SU-DHL-6 (cell line): ENCODE data around the gene NUP205.

Source experiments
- EZH2phosphoT487 ChIP-seq: fragments of 200-600 bp; sonication (generic), shearing (Covaris generic); conservative IDR thresholded peaks from 2 replicates; pipeline ENCODE4 v1.6.1; 2018; ENCODE audit warnings: mild to moderate bottlenecking, antibody characterized with exemption, low read length, moderate library complexity, mixed read lengths
- TF ChIP-seq, protein P1 (sequence below): fragments of 200-600 bp; sonication (generic); IDR thresholded peaks from one replicate; pipeline ENCODE4 v1.5.1; 2017; ENCODE audit warnings: antibody characterized with exemption, mild to moderate bottlenecking, low read length, moderate library complexity; ENCODE audit not compliant: insufficient read depth, poor library complexity, severe bottlenecking

DNA sequence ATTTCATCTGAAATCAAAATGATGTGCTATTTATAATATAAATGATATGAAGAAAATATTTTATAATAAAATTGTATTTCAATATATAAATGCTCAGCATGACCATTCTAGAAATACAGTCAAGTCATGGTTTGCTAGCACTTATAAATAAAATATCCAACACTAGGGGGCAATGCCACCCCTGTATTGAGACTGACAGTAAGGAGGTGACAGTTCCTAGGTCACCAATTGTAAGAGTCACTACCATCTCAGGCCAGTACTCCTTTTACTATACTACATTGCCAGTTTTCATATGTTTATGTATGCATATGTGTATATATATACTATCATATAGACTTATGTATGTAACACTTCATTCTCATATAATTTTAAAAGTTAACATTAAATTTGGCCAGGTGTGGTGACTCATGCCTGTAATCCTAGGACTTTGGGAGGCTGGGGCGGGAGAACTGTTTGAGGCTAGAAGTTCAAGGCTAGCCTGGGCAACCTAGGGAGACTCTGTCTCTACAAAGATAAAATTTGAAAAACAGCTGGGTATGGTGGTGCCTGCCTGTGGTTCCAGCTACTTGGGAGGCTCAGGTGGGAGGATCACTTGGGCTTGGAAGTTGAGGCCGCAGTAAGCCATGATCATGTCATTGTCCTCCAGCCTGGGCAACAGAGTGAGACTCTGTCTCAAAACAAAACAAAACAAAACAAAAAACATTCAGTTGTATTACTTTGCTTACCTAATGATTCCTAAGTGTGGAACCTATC is 45.4 kb upstream of the NUP205 start:
- TF ChIP-seq, protein P1, sequence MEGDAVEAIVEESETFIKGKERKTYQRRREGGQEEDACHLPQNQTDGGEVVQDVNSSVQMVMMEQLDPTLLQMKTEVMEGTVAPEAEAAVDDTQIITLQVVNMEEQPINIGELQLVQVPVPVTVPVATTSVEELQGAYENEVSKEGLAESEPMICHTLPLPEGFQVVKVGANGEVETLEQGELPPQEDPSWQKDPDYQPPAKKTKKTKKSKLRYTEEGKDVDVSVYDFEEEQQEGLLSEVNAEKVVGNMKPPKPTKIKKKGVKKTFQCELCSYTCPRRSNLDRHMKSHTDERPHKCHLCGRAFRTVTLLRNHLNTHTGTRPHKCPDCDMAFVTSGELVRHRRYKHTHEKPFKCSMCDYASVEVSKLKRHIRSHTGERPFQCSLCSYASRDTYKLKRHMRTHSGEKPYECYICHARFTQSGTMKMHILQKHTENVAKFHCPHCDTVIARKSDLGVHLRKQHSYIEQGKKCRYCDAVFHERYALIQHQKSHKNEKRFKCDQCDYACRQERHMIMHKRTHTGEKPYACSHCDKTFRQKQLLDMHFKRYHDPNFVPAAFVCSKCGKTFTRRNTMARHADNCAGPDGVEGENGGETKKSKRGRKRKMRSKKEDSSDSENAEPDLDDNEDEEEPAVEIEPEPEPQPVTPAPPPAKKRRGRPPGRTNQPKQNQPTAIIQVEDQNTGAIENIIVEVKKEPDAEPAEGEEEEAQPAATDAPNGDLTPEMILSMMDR, result peak; percentile 53
- no peak for TF ChIP-seq EZH2phosphoT487
